Spinal cord (tissue), 10 donors: Measurements from ENCODE around the gene DUSP7. TPM values are rescaled to one million over a fixed set of nuclear protein-coding genes. Genes with fewer than 3 reads are reported as not detected.

Experiments used
- DNase-seq, 6 donors: peaks; one replicate each; pipeline versions ENCODE4 v3.0.0 to v3.0.0-alpha.2; 2013 to 2015; ENCODE audit warnings: low spot score in 6 of 6, low read depth in 4 of 6
- H3K27ac ChIP-seq: one replicate; pipeline ENCODE4 v1.5.1; 2013; ENCODE audit warnings: low read depth, low read length, control low read depth
- H3K27me3 ChIP-seq: one replicate; pipeline ENCODE4 v1.6.1; 2013; ENCODE audit warnings: low read length; ENCODE audit not compliant: control insufficient read depth, insufficient read depth
- H3K36me3 ChIP-seq: one replicate; pipeline ENCODE4 v1.6.1; 2013; ENCODE audit warnings: low read length; ENCODE audit not compliant: control insufficient read depth, insufficient read depth
- H3K4me1 ChIP-seq: one replicate; pipeline ENCODE4 v1.6.1; 2013; ENCODE audit warnings: low read length; ENCODE audit not compliant: control insufficient read depth, insufficient read depth
- H3K4me3 ChIP-seq: one replicate; pipeline ENCODE4 v1.5.1; 2013; ENCODE audit warnings: low read depth, low read length, control low read depth
- H3K9me3 ChIP-seq: one replicate; pipeline ENCODE4 v1.6.1; 2013; ENCODE audit warnings: low read length; ENCODE audit not compliant: control insufficient read depth, insufficient read depth
- WGBS: methylation state at CpG from one replicate; pipeline ENCODE4 v1.1.5; 2013; ENCODE audit warnings: missing lambda C conversion rate; ENCODE audit not compliant: insufficient coverage; 5-methylcytosine and 5-hydroxymethylcytosine counted together
- long read RNA-seq, 4 donors: transcript quantifications; one replicate each; lab custom pipeline, GENCODE V29; 2026
- polyA plus RNA-seq, 2 donors: library from polyadenylated mRNA; unstranded; fragments of 120-200 nt; gene quantifications; one replicate each; pipeline ENCODE4 v1.2.1, GENCODE V29; 2013; ENCODE audit not compliant: insufficient read length in 2 of 2
- total RNA-seq, 2 donors: library from RNA; depleted of rRNA in 1 of 2; stranded (reverse); fragments of 120-200 nt in 1 of 2; fragments of >200 nt in 1 of 2; gene quantifications; one replicate each; pipeline versions ENCODE4 v1.2.3 to v1.2.4, GENCODE V29; 2013 to 2014
- donor health status: healthy.

Gene DUSP7, protein sequence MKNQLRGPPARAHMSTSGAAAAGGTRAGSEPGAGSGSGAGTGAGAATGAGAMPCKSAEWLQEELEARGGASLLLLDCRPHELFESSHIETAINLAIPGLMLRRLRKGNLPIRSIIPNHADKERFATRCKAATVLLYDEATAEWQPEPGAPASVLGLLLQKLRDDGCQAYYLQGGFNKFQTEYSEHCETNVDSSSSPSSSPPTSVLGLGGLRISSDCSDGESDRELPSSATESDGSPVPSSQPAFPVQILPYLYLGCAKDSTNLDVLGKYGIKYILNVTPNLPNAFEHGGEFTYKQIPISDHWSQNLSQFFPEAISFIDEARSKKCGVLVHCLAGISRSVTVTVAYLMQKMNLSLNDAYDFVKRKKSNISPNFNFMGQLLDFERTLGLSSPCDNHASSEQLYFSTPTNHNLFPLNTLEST
- total RNA-seq (10 to 100 TPM in 1 of 2 donors, 1 to 10 TPM in 1; 9.2 to 13.8 TPM), polyA plus RNA-seq (10 to 100 TPM; 28.4 to 29.6 TPM)
- long read RNA-seq, donor 1, transcript DUSP7-202 (3 exons, 3,340 nt): major isoform, 6 of 6 reads
- long read RNA-seq, donor 1, partial matches to known transcripts: 0 of 6 reads
- long read RNA-seq, donor 1, other reads (novel, unspliced or antisense): 0 of 6 reads
- long read RNA-seq, donor 2, partial matches to known transcripts: 0 of 3 reads
- long read RNA-seq, donor 2, other reads (novel, unspliced or antisense): 0 of 3 reads
- long read RNA-seq, donor 3, partial matches to known transcripts: 0 of 6 reads
- long read RNA-seq, donor 3, other reads (novel, unspliced or antisense): 0 of 6 reads
- long read RNA-seq, donor 4, partial matches to known transcripts: 20 of 23 reads
- long read RNA-seq, donor 4, other reads (novel, unspliced or antisense): 0 of 23 reads

DNA sequence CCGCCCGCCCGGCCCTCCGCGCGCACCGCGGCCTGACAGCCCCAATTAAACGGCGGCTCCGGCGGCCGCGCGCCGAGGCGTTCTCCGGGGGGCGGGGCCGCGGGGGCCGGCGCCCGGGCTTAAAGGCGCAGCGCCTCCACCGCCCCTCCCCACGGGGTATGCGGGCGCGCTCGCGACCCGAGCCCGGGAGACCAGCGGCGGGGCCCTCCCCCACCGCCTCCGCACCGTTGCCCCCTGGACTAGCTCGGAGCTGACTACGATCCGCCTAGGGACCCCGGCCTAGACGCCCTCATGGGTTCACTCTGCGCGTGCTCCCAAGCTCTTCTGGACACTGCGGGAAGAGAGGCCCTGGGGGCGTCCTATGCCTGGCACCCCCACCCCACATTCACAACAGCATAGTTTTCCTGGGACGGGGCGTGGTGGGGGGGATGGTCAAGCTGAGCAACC lies at the start of gene DUSP7:
Gene DUSP7 (minus strand): TSS at position 51 of the 447 bp plus-strand sequence. CDS start 205 bp downstream, outside the sequence.
- WGBS: 0% methylated on average over 48 of the region's 51 CpGs
- H3K36me3 ChIP-seq: peaks cover 31% of the 10 kb centered on the region
- peak within 1 kb of the TSS; percentile 82 for H3K4me3 ChIP-seq
- peak within 1 kb of the TSS; percentile 87 for H3K27ac ChIP-seq
- H3K9me3 ChIP-seq: no peaks in the 10 kb centered on the region
- H3K4me1 ChIP-seq: peaks cover 64% of the 10 kb centered on the region
- H3K27me3 ChIP-seq: no peaks in the 10 kb centered on the region
- peak in 3 of 6 donors; percentile 77 to 94 (median 91) for DNase-seq

DNA sequence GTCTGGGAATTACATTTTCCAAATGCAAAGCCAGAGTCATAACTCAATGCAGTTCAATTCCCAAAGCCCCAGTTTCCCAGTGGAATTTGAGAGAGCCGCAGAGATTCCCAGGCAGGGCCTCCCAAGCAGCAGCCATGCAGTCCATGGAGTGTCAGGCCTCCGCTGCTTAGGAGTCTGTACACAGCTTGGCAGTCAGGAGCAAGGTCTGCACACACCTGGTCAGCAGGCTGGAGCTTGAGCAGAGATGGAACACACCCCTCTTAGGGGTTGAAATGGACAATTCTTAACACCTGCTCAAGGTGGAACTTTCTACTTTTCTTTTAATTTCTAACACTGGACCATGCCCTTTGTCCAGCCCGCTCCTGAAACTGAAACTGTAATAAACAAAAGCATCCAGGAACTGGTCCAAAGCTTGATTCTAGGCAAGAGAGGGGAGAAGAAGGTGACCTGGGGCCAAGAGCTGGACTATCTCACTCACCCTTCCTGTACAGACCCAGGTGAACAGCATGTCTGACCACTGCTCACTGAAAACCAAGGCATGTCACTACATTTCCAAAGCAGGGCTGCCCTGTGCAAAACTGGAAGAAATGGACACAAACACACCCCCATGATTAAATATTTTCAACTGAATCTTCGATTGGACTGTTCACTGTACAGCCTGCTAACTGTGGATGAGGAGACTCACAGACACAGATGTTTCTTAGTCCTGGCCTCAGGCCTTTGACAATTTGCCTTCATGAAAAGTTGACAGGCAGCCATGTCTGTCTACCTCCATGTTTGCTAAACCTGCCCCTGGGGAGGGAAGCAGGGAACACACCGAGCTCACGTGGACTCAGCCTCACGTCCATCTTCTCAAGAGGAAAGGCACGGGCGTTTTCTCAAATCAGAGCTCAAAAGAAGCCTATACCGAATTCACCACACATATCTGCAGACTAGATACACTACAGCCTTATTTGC lies 48.6 kb upstream of the DUSP7 start:
- Histone ChIP-seq H3K36me3 (peaks cover 3% of the 10 kb centered on the region), H3K27me3 (no peaks in the 10 kb centered on the region), H3K9me3 (no peaks in the 10 kb centered on the region), H3K27ac (no peak overlapping the region), H3K4me1 (peaks cover 16% of the 10 kb centered on the region), H3K4me3 (no peak overlapping the region)
- DNase-seq: no peak
- 97% methylated on average over 9 of the region's 10 CpGs for WGBS

GRCh38 chr3:52102934-52103333 lies 46.6 kb upstream of the DUSP7 start:
- WGBS: 100% methylated on average over 3 of the region's 4 CpGs
- Histone ChIP-seq H3K27me3 (no peaks in the 10 kb centered on the region), H3K4me3 (no peak overlapping the region), H3K36me3 (no peaks in the 10 kb centered on the region), H3K27ac (no peak overlapping the region), H3K9me3 (no peaks in the 10 kb centered on the region), H3K4me1 (no peaks in the 10 kb centered on the region)
- DNase-seq: no peak

DNA sequence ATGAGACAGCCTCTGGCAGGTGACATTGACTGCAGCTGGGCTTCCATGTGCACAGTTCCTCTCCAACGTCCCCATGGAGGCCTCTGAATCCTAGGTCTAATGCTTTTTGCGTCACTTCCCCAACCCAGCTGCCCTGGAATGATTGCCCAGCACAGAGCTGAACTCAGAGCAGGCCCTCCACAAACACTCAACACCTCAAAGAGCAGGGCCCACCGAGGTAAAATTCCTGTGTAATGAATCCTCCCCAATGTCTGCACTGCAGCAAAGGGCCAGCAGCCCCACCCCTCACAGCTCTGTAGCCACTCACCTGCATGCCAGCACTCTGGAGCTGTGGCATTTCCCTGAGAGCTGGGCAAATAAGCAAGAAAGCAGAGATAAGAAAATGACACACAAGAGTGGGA lies 42.6 kb upstream of the DUSP7 start:
- Histone ChIP-seq H3K4me3 (no peak overlapping the region), H3K4me1 (no peaks in the 10 kb centered on the region), H3K27me3 (no peaks in the 10 kb centered on the region), H3K27ac (no peak overlapping the region), H3K36me3 (peaks cover 8% of the 10 kb centered on the region), H3K9me3 (no peaks in the 10 kb centered on the region)
- DNase-seq: no peak
- WGBS: 93% methylated on average over 3 of the region's 3 CpGs

- peaks cover 9% of the 10 kb centered on the region for H3K36me3 ChIP-seq
- H3K4me3 ChIP-seq: no peak overlapping the region
- H3K4me1 ChIP-seq: no peaks in the 10 kb centered on the region
- H3K9me3 ChIP-seq: no peaks in the 10 kb centered on the region
- H3K27me3 ChIP-seq: no peaks in the 10 kb centered on the region
- 100% methylated on average over 1 of the region's 2 CpGs for WGBS
- no peak overlapping the region for H3K27ac ChIP-seq
- DNase-seq: no peak
These were observed 41.6 kb upstream of the DUSP7 start for GRCh38 chr3:52097851-52098507.

GRCh38 chr3:52095990-52096775 lies 39.8 kb upstream of the DUSP7 start:
- no peaks in the 10 kb centered on the region for H3K9me3 ChIP-seq
- no peak for DNase-seq
- H3K4me1 ChIP-seq: peaks cover 10% of the 10 kb centered on the region
- H3K4me3 ChIP-seq: no peak overlapping the region
- over 99% methylated on average over 8 of the region's 8 CpGs for WGBS
- H3K36me3 ChIP-seq: peaks cover 12% of the 10 kb centered on the region
- H3K27me3 ChIP-seq: no peaks in the 10 kb centered on the region
- H3K27ac ChIP-seq: no peak overlapping the region

DNA sequence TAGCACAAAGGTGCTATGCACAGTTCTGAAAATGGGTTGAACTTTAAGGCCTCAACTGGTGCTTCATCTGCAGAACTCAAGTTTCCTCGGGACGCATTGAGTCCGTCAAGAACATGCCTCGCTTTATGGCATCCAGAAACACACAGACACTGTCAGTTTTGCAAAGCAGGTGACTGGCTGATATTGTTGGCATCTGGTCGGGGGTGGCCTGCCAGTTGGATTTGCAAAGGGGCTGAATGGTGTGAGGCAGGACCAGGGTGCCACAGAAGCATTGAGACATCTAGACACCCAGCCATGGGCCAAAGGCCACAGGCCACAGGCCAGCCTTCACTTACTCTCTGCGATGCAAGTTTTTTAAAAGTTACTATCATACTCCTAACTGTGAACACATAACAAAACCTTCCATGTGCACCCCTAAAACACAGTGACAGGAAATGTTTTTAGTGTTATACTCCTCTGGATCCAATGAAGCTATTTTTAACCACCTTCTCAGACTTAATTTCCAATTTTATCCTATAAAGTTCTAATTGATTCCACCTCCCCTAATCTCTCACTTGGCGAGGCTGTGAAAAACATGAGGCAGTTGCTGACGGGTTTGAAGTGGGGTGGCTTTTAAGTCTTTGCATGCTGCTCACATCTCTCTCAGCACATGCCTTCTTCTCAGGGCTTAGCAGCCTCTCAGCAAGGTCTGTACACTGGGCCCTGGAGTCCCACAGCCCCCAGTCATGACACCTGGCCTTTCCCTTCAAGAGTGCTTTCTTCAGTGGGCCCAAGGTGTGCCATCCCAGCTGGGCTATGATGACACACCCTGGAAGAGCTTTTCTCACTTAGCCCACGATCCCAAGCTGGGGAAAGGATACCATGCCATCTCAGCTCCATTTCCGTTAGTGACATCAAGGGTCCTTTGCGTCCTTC lies 38.5 kb upstream of the DUSP7 start:
- peaks cover 23% of the 10 kb centered on the region for H3K4me1 ChIP-seq

More for the DNA sequence above, 38.5 kb upstream of the DUSP7 start:
- Histone ChIP-seq H3K9me3 (no peaks in the 10 kb centered on the region), H3K27me3 (no peaks in the 10 kb centered on the region), H3K4me3 (no peak overlapping the region), H3K27ac (no peak overlapping the region), H3K36me3 (peaks cover 15% of the 10 kb centered on the region)
- WGBS: 98% methylated on average over 8 of the region's 11 CpGs
- DNase-seq: no peak
